HL-60 (cell line): ENCODE measurements around the gene KLF1.

Experiments
- DNase-seq, 2 experiments: peaks; one replicate each; pipeline ENCODE4 v3.0.0-alpha.2; 2010 to 2020; ENCODE audit warnings: low read depth in 1 of 2, low spot score in 1 of 2
- H3K27ac ChIP-seq: fragments of 250-450 bp; sonication (Bioruptor Pico); replicated peaks from 2 replicates; pipeline ENCODE4 v1.5.1; 2020; ENCODE audit warnings: mild to moderate bottlenecking, moderate library complexity
- H3K27me3 ChIP-seq: fragments of 250-450 bp; sonication (Bioruptor Pico); 2 replicates; pipeline ENCODE4 v1.5.1; 2021; ENCODE audit warnings: mild to moderate bottlenecking, moderate library complexity; ENCODE audit not compliant: insufficient read depth, poor library complexity, severe bottlenecking
- H3K4me3 ChIP-seq: replicated peaks from 2 replicates; pipeline ENCODE4 v1.5.1; 2011; ENCODE audit warnings: mild to moderate bottlenecking, control low read depth, low read length; ENCODE audit not compliant: insufficient read depth
- GABPA ChIP-seq: IDR thresholded peaks from 2 replicates; pipeline ENCODE4 v1.6.1; 2012; ENCODE audit warnings: low read depth
- POLR2AphosphoS5 ChIP-seq: IDR thresholded peaks from 2 replicates; pipeline ENCODE4 v1.6.1; 2012; ENCODE audit warnings: low read depth
- REST ChIP-seq: IDR thresholded peaks from 2 replicates; pipeline ENCODE4 v1.6.1; 2012; ENCODE audit warnings: low read depth; ENCODE audit not compliant: insufficient replicate concordance
- SPI1 ChIP-seq: IDR thresholded peaks from 2 replicates; pipeline ENCODE4 v1.6.1; 2012; ENCODE audit warnings: low read depth, mild to moderate bottlenecking, borderline replicate concordance
- TF ChIP-seq, protein P1 (sequence below): IDR thresholded peaks from one replicate; pipeline ENCODE4 v1.5.1; 2011; ENCODE audit warnings: low read length, control low read depth, inconsistent platforms; ENCODE audit not compliant: insufficient read depth

KLF1 gene

GRCh38 chr19:12859546-12859945 is 27.5 kb downstream of the KLF1 start:
- Histone ChIP-seq H3K27me3 (no peaks in the 10 kb centered on the region), H3K4me3 (no peak overlapping the region), H3K27ac (no peak overlapping the region)
- DNase-seq = no peak
- TF ChIP-seq REST (no peak), POLR2AphosphoS5 (no peak), GABPA (no peak), SPI1 (no peak)
- TF ChIP-seq, protein P1, sequence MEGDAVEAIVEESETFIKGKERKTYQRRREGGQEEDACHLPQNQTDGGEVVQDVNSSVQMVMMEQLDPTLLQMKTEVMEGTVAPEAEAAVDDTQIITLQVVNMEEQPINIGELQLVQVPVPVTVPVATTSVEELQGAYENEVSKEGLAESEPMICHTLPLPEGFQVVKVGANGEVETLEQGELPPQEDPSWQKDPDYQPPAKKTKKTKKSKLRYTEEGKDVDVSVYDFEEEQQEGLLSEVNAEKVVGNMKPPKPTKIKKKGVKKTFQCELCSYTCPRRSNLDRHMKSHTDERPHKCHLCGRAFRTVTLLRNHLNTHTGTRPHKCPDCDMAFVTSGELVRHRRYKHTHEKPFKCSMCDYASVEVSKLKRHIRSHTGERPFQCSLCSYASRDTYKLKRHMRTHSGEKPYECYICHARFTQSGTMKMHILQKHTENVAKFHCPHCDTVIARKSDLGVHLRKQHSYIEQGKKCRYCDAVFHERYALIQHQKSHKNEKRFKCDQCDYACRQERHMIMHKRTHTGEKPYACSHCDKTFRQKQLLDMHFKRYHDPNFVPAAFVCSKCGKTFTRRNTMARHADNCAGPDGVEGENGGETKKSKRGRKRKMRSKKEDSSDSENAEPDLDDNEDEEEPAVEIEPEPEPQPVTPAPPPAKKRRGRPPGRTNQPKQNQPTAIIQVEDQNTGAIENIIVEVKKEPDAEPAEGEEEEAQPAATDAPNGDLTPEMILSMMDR = no peak

GRCh38 chr19:12858041-12858928 is 28.7 kb downstream of the KLF1 start:
- no peak for DNase-seq
- no peak overlapping the region for H3K27ac ChIP-seq
- H3K27me3 ChIP-seq = no peaks in the 10 kb centered on the region
- H3K4me3 ChIP-seq = no peak overlapping the region
- TF ChIP-seq POLR2AphosphoS5 (no peak), SPI1 (no peak), GABPA (no peak), REST (no peak)
- TF ChIP-seq, protein P1 = no peak

GRCh38 chr19:12856653-12857052 is 30.3 kb downstream of the KLF1 start:
- no peak for TF ChIP-seq GABPA
- TF ChIP-seq REST = no peak
- TF ChIP-seq SPI1 = no peak
- TF ChIP-seq, protein P1 = no peak
- TF ChIP-seq POLR2AphosphoS5 = no peak
- no peak overlapping the region for H3K27ac ChIP-seq
- DNase-seq = no peak
- no peaks in the 10 kb centered on the region for H3K27me3 ChIP-seq
- no peak overlapping the region for H3K4me3 ChIP-seq
